NCI-H1436 (cell line): Measurements from ENCODE around the gene RFX5.
"Not testable (repeated sequence)": the region's sequence is repeated elsewhere in the genome, so short reads cannot be mapped to it uniquely, and the experiment has no call there.

ENCODE experiments used
- DNase-seq: peaks from one replicate; lab custom pipeline; 2025; lab: John Stamatoyannopoulos, UW

The RFX5 gene

DNA sequence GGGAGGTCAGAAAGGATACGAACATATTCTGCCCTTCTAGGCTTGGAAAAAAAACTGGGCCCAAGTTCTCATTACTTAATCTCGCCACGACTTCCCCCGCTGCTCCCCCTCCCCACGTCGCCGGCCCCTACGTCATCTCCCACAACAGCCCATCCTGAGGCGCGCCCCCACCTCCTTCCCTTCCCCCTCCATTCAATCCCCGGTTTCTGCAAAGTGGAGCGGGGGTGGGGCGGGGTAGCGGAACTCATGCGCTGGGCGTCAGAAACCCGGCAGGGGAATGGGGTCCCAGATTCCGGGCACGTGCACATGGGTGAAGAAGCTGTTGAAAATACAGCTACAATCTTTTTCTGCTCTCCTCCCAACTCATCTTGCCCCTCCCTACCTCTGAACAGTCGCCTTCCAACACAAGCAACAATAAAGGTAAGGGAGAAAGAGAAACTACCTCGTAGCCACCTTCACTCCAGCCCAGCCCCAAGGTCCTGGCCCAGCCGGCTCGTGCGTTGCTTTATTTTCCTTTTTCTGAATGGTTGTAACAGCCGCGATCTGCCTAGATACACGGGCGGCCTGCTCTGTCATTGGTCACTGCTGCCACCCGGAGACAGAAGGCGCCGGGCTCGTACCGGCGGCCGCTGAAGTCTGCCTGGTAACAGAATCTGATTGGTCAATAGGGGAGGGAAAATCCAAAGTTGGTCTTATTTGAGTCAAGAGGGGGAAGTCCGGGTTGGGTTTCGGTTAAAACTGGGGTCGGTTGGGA is at the start of gene RFX5:
Gene RFX5 (minus strand): TSS at position 484 of the 754 bp plus-strand sequence. CDS start 932 bp downstream, outside the sequence.
- peak; percentile 95 for DNase-seq

DNA sequence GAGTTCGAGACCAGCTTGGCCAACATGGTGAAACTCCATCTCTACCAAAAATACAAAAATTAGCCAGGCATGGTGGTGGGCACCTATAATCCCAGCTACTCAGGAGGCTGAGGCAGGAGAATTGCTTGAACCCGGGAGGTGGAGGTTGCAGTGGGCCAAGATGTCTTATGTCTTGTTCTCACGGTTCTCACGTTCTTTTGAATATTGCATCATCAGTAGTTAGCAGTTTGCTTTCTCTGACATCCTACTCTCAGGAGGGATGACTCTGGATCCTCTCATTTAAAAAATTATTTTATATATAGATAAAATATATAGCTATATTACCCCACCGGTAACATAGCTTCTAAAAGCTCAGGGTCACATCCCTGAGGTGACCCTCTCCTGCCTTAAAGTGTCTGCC is 49.2 kb upstream of the RFX5 start:
- DNase-seq: not testable (repeated sequence)

DNA sequence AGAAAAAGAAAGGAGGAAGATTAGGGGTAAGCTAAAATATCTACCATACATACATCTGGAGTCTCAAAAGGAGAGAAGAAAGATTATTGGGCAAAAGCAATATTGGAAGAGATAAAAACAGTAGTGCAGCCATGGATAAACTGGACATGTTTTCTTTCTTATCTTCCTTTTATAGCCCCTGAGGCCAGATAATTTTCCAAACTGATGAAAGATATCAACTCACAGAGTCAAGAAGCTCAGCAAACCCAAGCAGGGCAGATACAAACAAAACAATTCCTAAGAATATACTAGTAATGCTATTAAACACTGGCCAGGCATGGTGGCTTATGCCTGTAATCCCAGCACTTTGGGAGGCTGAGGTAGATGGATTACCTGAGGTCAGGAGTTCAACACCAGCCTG is 46.5 kb upstream of the RFX5 start:
- no peak for DNase-seq

DNA sequence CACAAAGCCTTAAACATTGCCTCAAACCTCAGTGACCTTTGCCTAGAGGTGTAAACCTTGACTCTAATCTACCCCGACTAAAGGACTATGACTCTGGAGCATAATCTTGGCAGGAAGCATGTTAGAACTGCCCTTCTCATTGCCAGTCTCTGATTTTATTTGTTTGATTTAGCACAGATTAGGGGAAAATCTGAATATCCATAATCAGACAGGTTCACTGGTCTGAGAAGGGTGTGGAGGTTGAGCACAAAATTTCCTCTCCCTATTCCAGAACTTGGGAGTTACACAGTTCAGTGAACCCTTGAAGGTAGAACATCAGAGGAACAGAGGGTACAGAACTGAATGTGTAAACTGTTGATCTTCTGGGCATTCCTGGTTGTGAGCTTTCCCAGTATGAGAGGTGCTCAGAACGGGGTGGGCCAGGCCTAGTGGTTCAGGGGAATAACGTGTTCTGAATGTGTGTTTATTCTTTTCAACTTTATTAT is 44.1 kb upstream of the RFX5 start:
- DNase-seq: no peak

DNA sequence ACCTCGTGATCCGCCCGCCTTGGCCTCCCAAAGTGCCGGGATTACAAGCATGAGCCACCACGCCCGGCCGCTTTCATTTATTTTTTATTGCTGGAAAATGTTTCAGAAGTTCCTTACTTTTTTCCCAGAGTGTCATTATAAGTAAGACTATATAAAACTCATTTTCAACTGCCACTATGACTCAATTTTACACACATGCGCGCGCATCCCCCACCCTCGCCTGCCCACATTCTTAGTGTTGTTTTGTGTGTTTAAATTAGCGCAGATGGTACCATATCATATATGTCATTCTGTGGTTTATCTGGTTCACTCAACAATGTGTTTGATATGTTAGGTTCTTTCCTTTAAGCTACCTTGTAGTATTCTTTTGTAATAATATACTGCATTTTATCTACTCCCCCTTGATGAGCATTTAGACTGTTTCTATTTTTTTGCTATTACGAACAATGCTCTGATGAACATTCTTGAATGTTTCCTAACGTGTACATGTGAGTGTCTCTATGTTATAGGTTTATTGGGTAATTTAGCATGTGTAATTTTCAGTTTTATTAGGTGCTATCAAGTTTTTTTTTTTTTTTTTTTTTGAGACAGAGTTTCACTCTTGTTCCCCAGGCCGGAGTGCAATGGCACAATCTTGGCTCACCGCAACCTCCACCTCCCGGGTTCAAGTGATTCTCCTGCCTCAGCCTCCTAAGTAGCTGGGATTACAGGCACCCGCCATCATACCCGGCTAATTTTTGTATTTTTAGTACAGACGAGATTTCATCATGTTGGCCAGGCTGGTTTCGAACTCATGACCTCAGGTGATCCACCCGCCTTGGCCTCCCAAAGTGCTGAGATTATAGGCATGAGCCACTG is 43.4 kb upstream of the RFX5 start:
- DNase-seq: not testable (repeated sequence)

DNA sequence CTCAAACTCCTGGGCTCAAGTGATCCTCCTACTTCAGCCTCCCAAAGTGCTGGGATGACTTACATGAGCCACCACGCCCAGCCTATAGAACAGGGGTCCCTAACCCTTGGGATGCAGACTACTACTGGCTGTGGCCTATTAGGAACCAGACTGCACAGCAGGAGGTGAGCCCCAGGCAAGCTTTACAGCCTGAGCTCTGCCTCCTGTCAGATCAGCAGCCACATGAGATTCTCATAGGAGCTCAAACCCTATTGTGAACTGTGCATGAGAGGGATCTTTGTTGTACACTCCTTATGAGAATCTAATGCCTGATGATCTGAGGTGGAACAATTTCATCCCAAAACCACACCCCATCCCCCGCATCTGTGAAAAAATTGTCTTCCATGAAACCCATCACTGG is 39.0 kb upstream of the RFX5 start:
- DNase-seq: no peak

DNA sequence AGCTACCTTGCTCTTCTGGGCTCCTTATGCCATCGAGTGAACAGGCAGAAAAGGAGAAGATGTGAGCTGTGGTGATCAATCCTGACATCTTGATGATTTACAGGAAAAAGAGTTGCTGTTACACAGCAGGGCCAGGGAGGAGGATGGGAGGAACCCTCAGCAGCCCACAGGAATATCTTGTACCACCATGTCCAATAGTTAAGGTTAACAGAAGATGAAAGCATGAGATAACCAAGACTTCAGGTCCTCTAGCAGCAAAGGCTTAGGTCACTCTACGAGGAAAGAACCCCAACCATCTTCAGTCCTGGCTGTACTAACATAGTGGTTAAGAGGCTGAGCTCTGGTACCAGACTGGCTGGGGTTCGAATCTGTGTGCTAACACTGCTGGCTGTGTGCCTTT is 37.5 kb upstream of the RFX5 start:
- no peak for DNase-seq

DNA sequence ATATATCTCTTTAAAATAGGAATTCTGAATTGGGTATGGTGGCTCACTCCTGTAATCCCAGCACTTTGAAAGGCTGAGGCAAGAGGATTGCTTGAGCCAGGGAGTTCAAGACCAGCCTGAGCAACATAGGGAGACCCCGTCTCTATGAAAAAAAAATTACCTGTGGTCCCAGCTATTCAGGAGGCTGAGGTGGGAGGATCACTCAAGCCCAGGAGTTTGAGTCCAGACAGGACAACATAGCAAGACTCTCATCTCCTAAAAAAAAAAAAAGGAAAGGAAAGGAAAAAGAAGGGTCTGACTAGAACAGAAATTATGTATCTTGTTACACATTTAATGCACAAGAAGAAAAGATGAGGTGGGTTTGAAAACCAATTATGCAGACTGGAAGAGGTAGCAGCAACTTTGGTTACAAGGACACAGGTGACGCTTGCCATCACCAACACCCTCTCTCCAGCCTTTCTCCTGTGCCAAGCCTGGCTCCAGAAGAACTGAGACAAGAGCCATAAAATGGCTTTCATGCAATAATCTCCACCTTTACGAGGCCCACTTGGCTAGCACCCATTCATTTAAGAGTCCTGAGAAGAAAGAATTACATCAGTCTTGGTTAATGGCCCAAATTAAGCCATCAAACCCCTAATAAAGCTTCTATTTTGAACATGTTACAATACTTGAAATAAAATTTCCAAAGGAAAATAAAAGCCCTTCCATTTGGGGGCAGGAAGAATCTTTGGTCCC is 30.3 kb upstream of the RFX5 start:
- DNase-seq: no peak

DNA sequence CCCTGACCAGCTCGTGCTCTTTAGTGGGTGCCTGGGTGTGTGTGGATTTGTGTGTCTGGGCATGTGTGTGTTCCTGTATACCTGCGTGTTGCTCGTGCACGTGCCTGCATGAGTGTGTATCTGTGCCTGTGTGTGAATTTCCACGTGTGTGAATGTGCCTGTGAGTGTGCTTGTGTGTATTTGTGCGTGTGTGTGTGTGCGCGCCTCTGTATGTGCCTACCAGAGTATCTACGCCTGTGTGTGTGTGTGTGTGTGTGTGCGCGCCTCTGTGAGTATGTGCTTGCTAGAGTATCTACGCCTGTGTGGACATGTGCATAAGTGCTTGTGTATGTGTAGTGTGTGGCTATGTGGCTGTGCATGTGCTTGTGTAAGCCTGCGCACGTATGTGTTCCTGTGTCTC is 26.1 kb upstream of the RFX5 start:
- DNase-seq: no peak

DNA sequence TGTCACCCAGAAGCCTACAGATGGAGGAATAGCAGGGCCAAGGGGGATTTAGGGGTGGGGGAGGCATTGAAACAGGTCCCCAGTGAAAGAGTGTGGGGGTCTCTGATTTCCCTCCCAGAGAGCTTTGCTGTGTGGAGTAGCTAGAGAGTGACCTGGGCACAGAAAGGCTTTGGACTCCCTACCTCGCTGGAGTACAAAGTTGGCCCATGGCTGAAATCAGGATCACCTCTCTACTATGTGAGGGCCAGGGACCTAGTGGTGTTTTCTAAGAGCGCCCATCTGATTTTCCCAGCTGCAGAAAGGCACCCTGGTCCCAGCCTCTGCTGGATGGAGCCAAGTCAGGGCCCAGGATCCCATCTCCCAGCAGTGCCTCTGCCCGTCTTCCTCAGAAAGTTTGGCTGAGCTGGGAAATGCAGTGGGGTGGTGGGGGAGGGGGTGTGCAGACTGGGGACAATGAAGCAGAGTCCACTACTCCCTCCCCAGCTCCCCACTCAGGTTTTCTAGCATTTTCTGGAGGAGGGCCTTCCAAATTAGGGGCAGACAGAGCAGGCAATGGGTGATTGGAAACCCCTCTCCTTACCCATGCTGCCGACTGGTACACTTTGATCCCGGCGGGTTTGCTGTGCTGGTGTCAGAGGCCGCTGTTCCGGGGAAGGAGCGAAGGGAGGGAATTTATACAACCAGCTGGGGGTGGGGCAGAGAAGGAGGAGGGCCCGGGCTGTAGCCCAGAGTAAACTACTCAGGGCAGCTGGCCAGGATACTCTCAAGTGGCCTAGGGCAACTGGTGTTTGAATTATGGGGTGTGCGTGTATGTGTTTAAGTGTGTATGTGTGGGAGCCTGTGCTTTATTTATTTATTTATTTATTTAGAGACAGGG is 25.2 kb upstream of the RFX5 start, which contains the start of gene SELENBP1:
Gene SELENBP1 (minus strand): TSS at position 648 of the 877 bp plus-strand sequence. CDS start 64 bp downstream, at position 584.
- DNase-seq: no peak

DNA sequence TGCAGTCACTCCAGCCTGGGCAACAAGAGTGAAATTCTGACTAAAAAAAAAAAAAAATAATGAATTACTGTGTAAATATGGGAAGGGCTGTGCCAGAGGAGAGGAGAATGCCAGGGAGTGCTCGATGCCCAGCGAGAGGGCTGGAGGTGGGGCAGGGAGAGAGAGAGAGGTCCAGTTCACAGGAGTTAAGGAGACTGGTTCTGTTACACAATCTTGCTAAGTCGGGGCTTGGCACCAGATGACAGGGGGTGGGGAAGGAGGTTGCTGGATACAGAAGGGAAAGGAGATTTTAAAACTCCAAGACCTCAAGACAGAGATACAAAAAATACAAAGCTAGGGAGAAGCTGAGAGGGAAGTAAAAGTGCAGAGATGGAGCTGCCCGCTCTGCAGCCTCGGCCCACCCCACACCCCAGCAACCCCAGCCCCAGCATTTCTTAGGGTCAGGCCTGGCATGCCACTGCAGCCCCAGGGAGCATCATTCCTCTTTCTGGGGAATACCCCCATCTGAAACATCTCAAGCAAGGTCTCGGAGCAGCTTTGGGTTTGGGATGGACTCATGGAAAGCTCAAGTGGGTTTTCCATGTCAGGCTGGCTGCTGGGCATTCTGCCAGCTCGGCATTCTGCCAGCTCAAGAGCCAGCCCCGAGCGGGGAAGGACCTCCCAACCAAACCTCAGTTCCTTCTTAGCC is 24.5 kb upstream of the RFX5 start:
- DNase-seq: no peak

DNA sequence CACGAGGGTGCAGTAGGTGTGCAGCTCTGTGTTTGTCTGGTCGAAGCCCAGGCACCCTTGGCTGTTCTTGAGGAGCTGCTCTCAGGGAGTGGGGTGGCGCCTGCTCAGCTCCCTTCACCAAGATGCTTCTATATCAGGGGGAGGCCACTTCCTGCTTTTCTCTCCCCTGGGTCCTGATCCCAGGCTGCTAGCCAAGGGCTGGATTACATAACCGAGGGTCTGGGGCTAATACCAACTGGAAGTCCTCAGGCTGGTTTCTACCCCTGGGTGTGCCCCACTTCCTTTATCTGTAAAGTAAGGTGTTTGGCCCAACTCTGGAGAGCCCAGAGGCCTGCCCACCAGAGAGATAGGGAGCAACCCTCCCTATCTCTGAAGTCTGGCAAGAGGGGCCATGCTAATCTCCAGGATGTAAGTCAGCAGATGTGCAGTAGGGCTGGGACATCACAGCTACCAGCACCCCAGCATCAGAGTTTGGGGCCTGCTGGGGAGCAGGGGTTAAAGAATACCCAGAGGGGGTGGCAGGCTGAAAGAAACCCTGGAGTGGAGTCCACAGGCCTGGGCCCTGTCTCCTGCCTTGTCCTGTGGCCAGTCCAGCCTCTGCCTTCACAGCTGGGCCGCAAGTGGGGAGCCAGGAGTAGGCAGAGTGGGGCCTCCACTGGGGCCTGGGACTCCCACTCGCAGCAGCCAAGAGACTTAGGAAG is 23.3 kb upstream of the RFX5 start:
- DNase-seq: no peak

DNA sequence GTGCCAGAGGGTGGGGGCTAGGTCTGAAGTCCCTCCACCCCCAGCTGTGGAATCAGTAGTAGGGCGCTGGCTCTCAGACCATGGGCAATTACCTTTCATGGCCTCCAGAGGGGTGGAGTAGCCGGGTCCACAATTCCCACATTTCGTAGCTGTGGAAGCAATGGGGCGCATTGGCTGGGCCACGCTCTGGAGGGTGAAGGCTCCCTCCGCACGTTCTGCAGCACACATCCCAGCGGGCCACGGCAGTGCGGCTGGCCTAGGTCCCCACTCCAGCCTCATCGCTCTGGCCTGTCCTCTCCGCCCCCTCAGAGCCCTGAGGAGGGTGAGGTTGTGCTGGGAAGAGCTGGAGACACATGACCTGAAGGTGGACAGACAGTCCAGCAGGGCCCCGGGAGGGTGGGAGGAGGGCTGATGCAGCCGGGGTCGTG is 22.6 kb upstream of the RFX5 start:
- DNase-seq: no peak

DNA sequence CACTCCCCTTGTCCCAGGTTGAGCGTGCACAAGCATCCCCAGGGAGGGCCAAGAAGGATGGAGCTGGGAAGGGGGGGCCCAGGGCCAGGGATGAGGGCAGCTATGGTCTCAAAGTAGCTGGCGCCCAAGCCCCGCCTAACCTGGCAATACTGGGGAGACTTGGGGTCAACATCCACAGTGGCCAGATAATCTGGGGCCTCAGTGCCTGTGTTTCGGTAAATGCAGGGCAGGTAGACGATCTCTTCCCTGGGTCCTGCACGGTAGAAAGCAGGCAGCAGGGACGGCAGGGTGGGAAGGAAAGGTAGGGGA is 22.2 kb upstream of the RFX5 start:
- no peak for DNase-seq

DNA sequence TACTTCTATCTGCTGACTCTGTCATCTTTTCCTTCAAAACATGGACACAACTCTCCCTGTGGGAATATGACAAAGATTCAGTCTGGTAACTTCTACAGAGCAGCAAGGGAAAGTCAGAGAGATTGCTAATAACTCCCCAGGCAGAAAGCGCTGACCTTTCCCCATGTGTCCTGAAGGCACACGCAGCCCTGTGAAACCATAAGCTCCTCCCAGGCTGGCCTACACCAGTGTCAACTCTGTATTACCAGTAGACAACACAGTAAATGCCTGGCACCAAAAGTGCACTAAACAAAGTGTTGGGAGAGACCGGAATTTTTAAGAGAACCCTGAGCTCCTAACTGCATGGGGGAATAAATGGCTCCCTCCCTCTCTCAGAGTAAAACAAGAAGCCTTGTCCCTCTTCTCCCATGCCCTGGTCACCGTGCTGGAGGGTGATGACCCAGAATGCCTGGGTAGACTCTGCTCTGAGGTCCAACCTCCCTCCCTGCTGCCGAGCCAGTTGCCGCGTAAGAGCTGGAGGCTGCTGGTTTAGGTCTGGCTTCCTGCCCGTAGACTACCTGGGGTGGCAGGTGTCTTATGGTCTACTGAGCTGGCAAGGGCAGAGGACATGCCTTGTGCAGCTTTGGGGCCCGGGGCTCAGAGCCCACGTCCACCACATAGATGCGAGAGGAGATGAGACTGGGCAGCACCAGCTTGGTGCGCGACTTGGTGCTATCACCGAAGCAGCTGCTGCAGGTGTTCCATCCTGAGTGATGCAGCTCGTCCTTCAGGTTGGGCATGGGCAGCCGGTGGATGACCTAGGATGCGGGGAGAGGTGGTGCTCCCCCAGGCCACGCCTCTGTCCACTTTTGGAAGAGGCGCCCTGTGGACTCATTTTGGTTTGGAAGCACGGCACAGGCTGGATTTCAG is 21.6 kb upstream of the RFX5 start:
- no peak for DNase-seq

DNA sequence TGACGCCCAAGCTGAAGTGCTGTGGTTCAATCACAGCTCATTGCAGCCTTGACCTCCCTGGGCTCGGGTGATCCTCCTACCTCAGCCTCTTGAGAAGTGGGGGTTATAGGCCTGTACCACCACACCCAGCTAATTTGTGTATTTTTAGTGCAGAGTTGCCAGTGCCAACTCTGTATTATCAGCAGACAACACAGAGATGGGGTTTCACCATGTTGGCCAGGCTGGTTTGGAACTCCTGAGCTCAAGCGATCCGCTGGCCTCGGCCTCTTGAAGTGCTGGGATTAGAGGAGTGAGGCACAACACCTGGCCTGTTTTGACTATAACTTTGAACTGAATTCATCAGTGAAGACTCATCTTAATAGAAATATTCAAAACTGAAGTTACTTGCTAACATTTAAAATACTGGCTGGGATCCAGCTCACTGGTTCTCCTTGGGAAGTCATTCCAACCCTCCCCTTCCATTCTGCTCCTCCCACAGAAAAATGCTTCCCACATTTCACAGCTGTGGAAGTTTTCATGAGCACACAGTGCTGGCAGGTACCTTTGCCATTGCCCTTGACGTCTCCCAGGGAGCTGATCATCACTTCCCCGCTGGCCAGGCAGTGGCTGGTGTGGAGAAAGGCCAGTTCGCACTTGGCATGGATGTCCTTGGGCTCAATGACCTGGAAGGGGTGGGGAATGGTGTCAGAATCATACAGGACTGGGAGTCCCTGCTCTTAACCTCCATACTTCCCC is 20.8 kb upstream of the RFX5 start:
- DNase-seq: no peak

DNA sequence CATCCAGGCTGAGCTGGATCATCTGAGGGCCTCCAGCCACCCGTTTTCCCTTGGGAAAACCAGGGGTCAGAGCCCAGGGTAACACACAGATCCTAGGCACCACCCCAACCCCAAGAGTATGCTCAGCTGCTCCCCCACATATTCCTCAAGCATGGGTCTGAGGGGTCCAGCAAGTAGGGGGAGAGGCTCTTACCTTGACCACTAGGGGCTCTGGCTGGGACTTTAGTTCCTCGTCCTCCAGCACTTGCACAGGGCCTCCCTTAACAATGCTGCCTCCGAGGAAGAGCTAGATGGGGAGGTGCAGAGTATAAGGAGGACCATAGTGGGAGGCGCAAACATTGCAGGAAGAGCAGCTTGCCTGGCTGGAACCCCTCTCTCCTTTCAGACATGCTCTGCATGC is 17.9 kb upstream of the RFX5 start:
- no peak for DNase-seq
